ENCODE data around the gene CEP295NL. TPM values are rescaled to one million over a fixed set of nuclear protein-coding genes. Genes with fewer than 3 reads are reported as not detected.

Gene CEP295NL
- total and polyA plus RNA-seq, 2 of the 13 experiments (the other 11 are each of a cell fraction or from before 2014, with no cell fraction given) = not detected

- TF ChIP-seq FLYWCH1 (CRISPR knock-in tag; IDR thresholded peaks at IDR 0.05) (no peak), CBX5 (CRISPR knock-in tag; IDR thresholded peaks at IDR 0.05; ENCODE audit: borderline replicate concordance) (no peak), KDM5A (IDR thresholded peaks at IDR 0.05; ENCODE audit: borderline replicate concordance, low read length) (no peak), TBP (CRISPR knock-in tag; IDR thresholded peaks at IDR 0.05) (no peak), DMAP1 (CRISPR knock-in tag; IDR thresholded peaks at IDR 0.05) (no peak), ZNF704 (CRISPR knock-in tag; IDR thresholded peaks at IDR 0.05; ENCODE audit: borderline replicate concordance) (no peak), RFX1 (IDR thresholded peaks at IDR 0.05) (no peak), NR0B2 (CRISPR knock-in tag; IDR thresholded peaks at IDR 0.05) (no peak), ELF3 (CRISPR knock-in tag; IDR thresholded peaks at IDR 0.05) (peak; percentile 32; the same call in 1 of the 2 replicates), TOE1 (CRISPR knock-in tag; IDR thresholded peaks at IDR 0.05) (no peak), ZNF768 (CRISPR knock-in tag; IDR thresholded peaks at IDR 0.05) (peak; percentile 55; the same call in 1 of the 2 replicates), GATA4 (IDR thresholded peaks at IDR 0.05; ENCODE audit: borderline replicate concordance, low read depth) (no peak), ETV6 (CRISPR knock-in tag; conservative IDR thresholded peaks at IDR 0.05) (no peak), ZNF530 (CRISPR knock-in tag; IDR thresholded peaks at IDR 0.05; ENCODE audit: low read depth) (no peak), PCBP2 (optimal IDR thresholded peaks at IDR 0.05; ENCODE audit: low read depth, low read length, poor library complexity, severe bottlenecking) (no peak), ZNF558 (CRISPR knock-in tag; IDR thresholded peaks at IDR 0.05; ENCODE audit: borderline replicate concordance) (no peak), ZNF749 (CRISPR knock-in tag; IDR thresholded peaks at IDR 0.05; ENCODE audit: borderline replicate concordance) (no peak), RELA (CRISPR knock-in tag; IDR thresholded peaks at IDR 0.05) (no peak), BRF2 (CRISPR knock-in tag; IDR thresholded peaks at IDR 0.05) (no peak), SNAI1 (CRISPR knock-in tag; IDR thresholded peaks at IDR 0.05; ENCODE audit: borderline replicate concordance) (0 out of 2 replicates have a peak, but pooled peaks have one; percentile 33), GZF1 (CRISPR knock-in tag; IDR thresholded peaks at IDR 0.05) (no peak), ELF4 (CRISPR knock-in tag; IDR thresholded peaks at IDR 0.05; ENCODE audit: borderline replicate concordance) (no peak), PHF21A (CRISPR knock-in tag; IDR thresholded peaks at IDR 0.05) (no peak), SNAPC2 (CRISPR knock-in tag; IDR thresholded peaks at IDR 0.05) (no peak), ZNF589 (CRISPR knock-in tag; conservative IDR thresholded peaks at IDR 0.05) (no peak), ZNF354B (CRISPR knock-in tag; IDR thresholded peaks at IDR 0.05) (no peak), SRSF1 (optimal IDR thresholded peaks at IDR 0.05; ENCODE audit: low read depth, low read length) (no peak), ZBTB1 (CRISPR knock-in tag; IDR thresholded peaks at IDR 0.05; ENCODE audit: borderline replicate concordance) (no peak), ZNF501 (CRISPR knock-in tag; IDR thresholded peaks at IDR 0.05) (no peak; the same call in none of the 2 replicates), ZSCAN21 (CRISPR knock-in tag; IDR thresholded peaks at IDR 0.05; ENCODE audit: borderline replicate concordance) (no peak)
Measured at GRCh38 chr17:78925662-78926555, 22.9 kb upstream of the CEP295NL start (continued).

All from HepG2 (cell line).